ENCODE results near the gene RBM20. TPM values are rescaled to one million over a fixed set of nuclear protein-coding genes. Genes with fewer than 3 reads are reported as not detected.

RBM20 gene
- total and polyA plus RNA-seq, 2 experiments from 2014 or later, result 0.05 to 0.17 TPM

GRCh38 chr10:110806335-110806734 lies 162.2 kb downstream of the RBM20 start:
- H3K9me3 Mint-ChIP-seq, result no peaks in the 10 kb centered on the region
- H3K27me3 ChIP-seq (ENCODE audit: insufficient read depth), result no peaks in the 10 kb centered on the region
- H3K27me3 Mint-ChIP-seq (ENCODE audit: insufficient read depth, low read depth, poor library complexity), result peaks cover 1% of the 10 kb centered on the region
- no peak overlapping the region for H3K27ac ChIP-seq (ENCODE audit: low read depth)
- no peaks in the 10 kb centered on the region for H3K36me3 ChIP-seq (ENCODE audit: insufficient read depth)
- no peak overlapping the region for H3K4me2 ChIP-seq
- H3K4me3 ChIP-seq, result no peak overlapping the region
- no peaks in the 10 kb centered on the region for H3K9me2 ChIP-seq (ENCODE audit: insufficient read depth)
- TF ChIP-seq REST (IDR thresholded peaks at IDR 0.05; ENCODE audit: unreplicated experiment) (no peak), CTCF (conservative IDR thresholded peaks at IDR 0.05; ENCODE audit: low read depth in 2 of 2) (no peak)
- no peaks in the 10 kb centered on the region for H3K4me1 ChIP-seq (ENCODE audit: insufficient read depth)
- no peaks in the 10 kb centered on the region for H3F3A ChIP-seq (replicated peaks; ENCODE audit: low read depth)
- H3K36me3 Mint-ChIP-seq (ENCODE audit: low read depth), result no peaks in the 10 kb centered on the region
- no peaks in the 10 kb centered on the region for H3K79me2 ChIP-seq (replicated peaks; ENCODE audit: insufficient read depth)
- H3K4me3 Mint-ChIP-seq, result no peak overlapping the region
- DNase-seq (ENCODE audit: low spot score) (no peak), ATAC-seq (no peak)
- no peak overlapping the region for H2AFZ ChIP-seq
- no peak overlapping the region for H3K27ac Mint-ChIP-seq
- H3K4me1 Mint-ChIP-seq, result peaks cover 6% of the 10 kb centered on the region
- H4K20me1 ChIP-seq (replicated peaks; ENCODE audit: insufficient read depth), result no peaks in the 10 kb centered on the region

- no peak overlapping the region for H3K4me3 ChIP-seq
- H3K36me3 ChIP-seq (ENCODE audit: insufficient read depth), result no peaks in the 10 kb centered on the region
- H4K20me1 ChIP-seq (replicated peaks; ENCODE audit: insufficient read depth), result no peaks in the 10 kb centered on the region
- no peak overlapping the region for H2AFZ ChIP-seq
- H3K79me2 ChIP-seq (replicated peaks; ENCODE audit: insufficient read depth), result no peaks in the 10 kb centered on the region
- Mint-ChIP-seq H3K36me3 (ENCODE audit: low read depth) (no peaks in the 10 kb centered on the region), H3K27ac (no peak overlapping the region), H3K27me3 (ENCODE audit: insufficient read depth, low read depth, poor library complexity) (peaks cover 4% of the 10 kb centered on the region), H3K4me3 (no peak overlapping the region), H3K4me1 (peaks cover 6% of the 10 kb centered on the region), H3K9me3 (no peaks in the 10 kb centered on the region)
- no peaks in the 10 kb centered on the region for H3K9me2 ChIP-seq (ENCODE audit: insufficient read depth)
- H3K27ac ChIP-seq (ENCODE audit: low read depth), result no peak overlapping the region
- H3F3A ChIP-seq (replicated peaks; ENCODE audit: low read depth), result no peaks in the 10 kb centered on the region
- H3K27me3 ChIP-seq (ENCODE audit: insufficient read depth), result no peaks in the 10 kb centered on the region
- H3K4me2 ChIP-seq, result no peak overlapping the region
- no peak for DNase-seq (ENCODE audit: low spot score)
- no peaks in the 10 kb centered on the region for H3K4me1 ChIP-seq (ENCODE audit: insufficient read depth)
- ATAC-seq, result no peak
- no peak for TF ChIP-seq ETS1 (IDR thresholded peaks at IDR 0.05)
- no peak for TF ChIP-seq STAT1 (IDR thresholded peaks at IDR 0.05; ENCODE audit: unreplicated experiment)
- TF ChIP-seq CTCF (conservative IDR thresholded peaks at IDR 0.05; ENCODE audit: low read depth in 2 of 2), result no peak
- TF ChIP-seq REST (IDR thresholded peaks at IDR 0.05; ENCODE audit: unreplicated experiment), result no peak
- TF ChIP-seq NANOG (IDR thresholded peaks at IDR 0.05; ENCODE audit: borderline replicate concordance), result no peak
Observed at GRCh38 chr10:110808123-110808522, 164.0 kb downstream of the RBM20 start.

All from GM23338 (cell line).